SH-SY5Y (cell line): ENCODE results near the gene NHLRC2.

Source experiments
- GATA2 ChIP-seq: IDR thresholded peaks from 2 replicates; pipeline ENCODE4 v1.6.1; 2011; ENCODE audit warnings: mild to moderate bottlenecking, low read depth, low read length
- GATA3 ChIP-seq: IDR thresholded peaks from 2 replicates; pipeline ENCODE4 v1.6.1; 2011; ENCODE audit warnings: low read depth, mild to moderate bottlenecking, low read length, moderate library complexity

DNA sequence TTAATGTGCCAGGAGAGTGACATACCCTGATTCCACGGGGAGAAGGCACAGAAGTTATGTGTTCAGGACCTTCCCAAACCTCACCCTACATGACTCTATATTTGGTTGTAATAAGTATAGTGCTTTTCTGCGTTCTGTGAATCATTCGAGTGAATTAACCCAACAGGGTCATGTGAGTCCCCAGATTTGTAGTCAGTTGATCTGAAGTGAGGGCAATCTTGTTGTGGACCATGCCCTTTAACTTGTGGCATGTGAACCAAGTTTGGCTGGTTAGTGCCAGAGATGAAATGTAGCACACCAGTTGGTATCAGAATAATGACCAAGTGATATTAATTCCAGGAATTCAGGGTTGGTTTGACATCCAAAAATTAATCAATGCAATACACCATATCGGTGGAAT lies 70.2 kb downstream of the NHLRC2 start:
- TF ChIP-seq GATA3, result no peak
- no peak for TF ChIP-seq GATA2
